IPS-15b (cell line): ENCODE data around the gene SLC25A38.

Experiments used
- H3K27me3 ChIP-seq: one replicate; pipeline ENCODE4 v1.6.1; 2013; ENCODE audit warnings: low read length; ENCODE audit not compliant: control insufficient read depth, insufficient read depth
- H3K36me3 ChIP-seq: one replicate; pipeline ENCODE4 v1.6.1; 2013; ENCODE audit warnings: low read length; ENCODE audit not compliant: control insufficient read depth, insufficient read depth
- H3K4me1 ChIP-seq: one replicate; pipeline ENCODE4 v1.6.1; 2013; ENCODE audit warnings: mild to moderate bottlenecking, low read length; ENCODE audit not compliant: control insufficient read depth, insufficient read depth
- H3K4me3 ChIP-seq: one replicate; pipeline ENCODE4 v1.5.1; 2013; ENCODE audit warnings: low read depth, low read length
- H3K9ac ChIP-seq: one replicate; pipeline ENCODE4 v1.6.1; 2013; ENCODE audit warnings: low read depth, mild to moderate bottlenecking, low read length
- H3K9me3 ChIP-seq: one replicate; pipeline ENCODE4 v1.6.1; 2013; ENCODE audit warnings: mild to moderate bottlenecking, low read length; ENCODE audit not compliant: control insufficient read depth, insufficient read depth

SLC25A38 gene

DNA sequence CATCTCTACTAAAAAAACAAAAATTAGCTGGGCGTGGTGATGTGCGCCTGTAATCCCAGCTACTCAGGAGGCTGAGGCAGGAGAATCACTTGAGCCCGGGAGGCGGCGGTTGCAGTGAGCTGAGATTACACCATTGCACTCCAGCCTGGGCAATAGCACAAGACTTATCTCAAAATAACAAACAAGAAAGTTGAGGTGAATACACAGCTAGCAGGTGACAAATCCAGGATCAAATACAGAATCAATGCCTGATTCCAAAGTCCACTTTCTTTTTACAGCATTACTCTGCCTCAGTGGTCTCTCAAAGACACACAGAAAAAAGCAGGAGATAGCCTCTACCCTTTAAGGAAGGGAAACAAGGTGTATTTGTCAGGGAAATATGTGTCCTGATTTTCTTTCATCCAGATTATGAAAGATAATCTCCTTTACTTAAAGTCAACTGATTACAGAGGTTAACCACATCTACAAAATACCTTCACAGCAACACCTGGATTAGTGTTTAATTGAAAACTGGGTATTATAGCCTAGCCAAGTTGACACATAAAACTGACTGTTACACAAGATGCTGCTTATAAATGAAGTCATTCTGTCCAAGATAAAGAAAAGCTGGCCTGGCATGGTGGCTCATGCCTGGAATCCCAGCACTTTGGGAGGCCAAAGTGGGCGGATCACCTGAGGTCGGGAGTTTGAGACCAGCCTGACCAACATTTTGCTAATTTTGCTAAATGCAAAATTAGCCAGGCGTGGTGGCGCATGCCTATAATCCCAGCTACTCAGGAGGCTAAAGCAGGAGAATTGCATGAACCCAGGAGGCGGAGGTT lies 4.0 kb upstream of the SLC25A38 start:
- Histone ChIP-seq H3K4me1 (peaks cover 15% of the 10 kb centered on the region), H3K9me3 (no peaks in the 10 kb centered on the region), H3K27me3 (no peaks in the 10 kb centered on the region), H3K36me3 (no peaks in the 10 kb centered on the region), H3K4me3 (no peak overlapping the region), H3K9ac (no peak overlapping the region)

- Histone ChIP-seq H3K9ac (no peak overlapping the region), H3K36me3 (no peaks in the 10 kb centered on the region)
These were observed 3.4 kb upstream of the SLC25A38 start for GRCh38 chr3:39379778-39380155.

GRCh38 chr3:39381432-39381831 lies 1.7 kb upstream of the SLC25A38 start:
- Histone ChIP-seq H3K9me3 (no peaks in the 10 kb centered on the region), H3K9ac (no peak overlapping the region), H3K4me3 (no peak overlapping the region), H3K27me3 (no peaks in the 10 kb centered on the region), H3K36me3 (no peaks in the 10 kb centered on the region), H3K4me1 (peaks cover 21% of the 10 kb centered on the region)

More at GRCh38 chr3:39379778-39380155, 3.4 kb upstream of the SLC25A38 start:
- no peak overlapping the region for H3K4me3 ChIP-seq
- H3K9me3 ChIP-seq = no peaks in the 10 kb centered on the region
- H3K4me1 ChIP-seq = peaks cover 15% of the 10 kb centered on the region
- no peaks in the 10 kb centered on the region for H3K27me3 ChIP-seq

GRCh38 chr3:39383881-39384664 lies 903 bp downstream of the SLC25A38 start:
- Histone ChIP-seq H3K9me3 (no peaks in the 10 kb centered on the region), H3K27me3 (no peaks in the 10 kb centered on the region), H3K9ac (peak overlapping the region; percentile 94), H3K4me1 (peaks cover 9% of the 10 kb centered on the region), H3K4me3 (peak overlapping the region; percentile 95), H3K36me3 (no peaks in the 10 kb centered on the region)

DNA sequence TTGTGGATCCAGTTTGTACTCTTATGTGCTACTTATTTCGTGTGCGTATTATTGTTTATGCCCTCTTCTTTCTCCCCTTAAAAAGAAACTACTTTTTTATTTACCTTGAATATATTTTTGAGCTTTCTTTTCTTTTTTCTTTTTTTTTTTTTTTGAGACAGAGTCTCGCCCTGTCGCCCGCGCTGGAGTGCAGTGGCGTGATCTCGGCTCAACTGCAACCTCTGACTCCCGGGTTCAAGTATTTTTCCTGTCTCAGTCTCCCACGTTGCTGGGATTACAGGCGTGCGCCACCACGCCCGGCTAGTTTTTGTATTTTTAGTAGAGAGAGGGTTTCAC lies 1.5 kb downstream of the SLC25A38 start:
- peak overlapping the region; percentile 69 for H3K4me3 ChIP-seq
- no peaks in the 10 kb centered on the region for H3K36me3 ChIP-seq
- H3K9me3 ChIP-seq = no peaks in the 10 kb centered on the region
- H3K9ac ChIP-seq = no peak overlapping the region
- peaks cover 9% of the 10 kb centered on the region for H3K4me1 ChIP-seq
- H3K27me3 ChIP-seq = no peaks in the 10 kb centered on the region

- Histone ChIP-seq H3K36me3 (peaks cover 5% of the 10 kb centered on the region), H3K4me3 (peak overlapping the region; percentile 69), H3K9me3 (no peaks in the 10 kb centered on the region), H3K4me1 (peaks cover 9% of the 10 kb centered on the region), H3K27me3 (no peaks in the 10 kb centered on the region), H3K9ac (peak overlapping the region; percentile 41)
These were observed 2.4 kb downstream of the SLC25A38 start for GRCh38 chr3:39385456-39386090.

- Histone ChIP-seq H3K4me1 (peaks cover 9% of the 10 kb centered on the region), H3K4me3 (no peak overlapping the region), H3K27me3 (no peaks in the 10 kb centered on the region), H3K9ac (no peak overlapping the region), H3K9me3 (no peaks in the 10 kb centered on the region), H3K36me3 (peaks cover 9% of the 10 kb centered on the region)
These were observed 3.1 kb downstream of the SLC25A38 start for GRCh38 chr3:39386318-39386717.

DNA sequence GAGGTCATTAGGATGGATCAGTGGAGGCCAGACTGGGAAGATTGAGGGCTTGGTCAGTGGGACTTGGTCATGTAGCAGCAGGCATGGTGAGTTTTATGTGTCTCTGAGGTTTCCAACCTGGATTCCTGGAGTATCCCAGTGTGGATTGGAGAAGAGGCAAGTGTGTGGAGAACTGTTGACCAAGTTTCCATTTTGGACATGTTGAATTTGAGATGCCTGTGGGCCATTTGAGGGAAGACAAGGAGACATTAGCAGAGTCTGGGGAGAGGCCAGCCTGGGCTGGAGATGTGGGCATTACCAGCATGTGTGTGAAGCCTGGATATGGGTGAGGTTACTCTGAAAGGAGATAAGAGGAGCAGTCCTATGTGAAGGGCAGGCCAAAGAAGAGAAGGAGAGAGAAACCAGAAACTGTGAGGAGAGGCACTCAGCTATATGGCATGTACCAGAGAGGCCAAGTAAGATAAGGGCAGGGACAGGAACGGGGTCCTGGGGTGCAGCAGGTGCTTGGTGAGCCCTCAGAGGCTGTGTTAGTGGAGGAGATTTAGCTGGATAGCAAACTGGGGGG lies 4.3 kb downstream of the SLC25A38 start:
- Histone ChIP-seq H3K4me1 (peaks cover 9% of the 10 kb centered on the region), H3K4me3 (no peak overlapping the region), H3K9me3 (no peaks in the 10 kb centered on the region), H3K9ac (no peak overlapping the region), H3K27me3 (no peaks in the 10 kb centered on the region), H3K36me3 (peaks cover 13% of the 10 kb centered on the region)

GRCh38 chr3:39388153-39388552 lies 5.0 kb downstream of the SLC25A38 start:
- Histone ChIP-seq H3K9ac (no peak overlapping the region), H3K36me3 (peaks cover 13% of the 10 kb centered on the region), H3K4me1 (peaks cover 9% of the 10 kb centered on the region)

DNA sequence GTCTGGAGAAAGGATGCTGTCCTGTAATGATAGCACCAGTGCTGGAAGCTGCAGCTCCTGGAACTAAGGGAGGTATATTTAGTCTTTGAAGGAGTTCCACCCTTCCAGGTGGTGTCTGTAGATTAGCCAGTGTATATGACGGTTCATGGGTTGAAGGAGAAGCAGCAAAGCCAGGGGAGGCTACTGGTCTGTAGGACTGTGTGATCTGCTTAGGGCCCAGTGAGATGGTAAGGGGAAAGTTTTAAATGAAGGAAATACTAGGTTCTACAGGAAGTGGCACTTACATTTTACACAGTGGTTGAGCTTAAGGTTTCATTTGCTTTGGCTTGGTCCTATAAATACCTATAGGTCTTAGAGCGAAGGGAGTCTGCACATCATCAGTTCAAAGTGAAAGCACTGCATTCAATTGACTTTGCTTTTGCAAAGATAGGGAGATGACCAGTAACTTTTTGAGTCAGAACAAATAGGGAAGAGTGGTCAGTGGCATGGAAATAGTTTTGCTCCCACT lies 5.6 kb downstream of the SLC25A38 start:
- H3K9me3 ChIP-seq = no peaks in the 10 kb centered on the region
- no peak overlapping the region for H3K9ac ChIP-seq

More at GRCh38 chr3:39388153-39388552, 5.0 kb downstream of the SLC25A38 start:
- no peak overlapping the region for H3K4me3 ChIP-seq
- H3K27me3 ChIP-seq = no peaks in the 10 kb centered on the region
- no peaks in the 10 kb centered on the region for H3K9me3 ChIP-seq

DNA sequence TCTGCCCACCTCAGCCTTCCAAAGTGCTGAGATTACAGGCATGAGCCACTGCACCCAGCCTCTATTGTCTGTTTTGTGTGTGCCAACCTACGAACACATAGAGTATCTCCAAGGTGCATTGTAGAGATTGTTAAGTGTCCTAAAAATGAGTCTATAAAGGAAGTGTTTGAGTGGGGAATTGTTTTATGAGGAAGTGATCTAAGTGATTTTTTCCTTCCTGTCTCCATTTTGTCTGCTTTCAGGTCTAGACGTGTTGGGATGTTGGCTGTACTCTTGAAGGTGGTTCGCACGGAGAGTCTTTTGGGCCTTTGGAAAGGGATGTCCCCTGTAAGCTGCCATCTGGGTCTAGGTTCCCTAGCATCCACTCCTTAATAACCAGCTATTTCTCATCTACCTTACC lies 7.0 kb downstream of the SLC25A38 start:
- no peaks in the 10 kb centered on the region for H3K27me3 ChIP-seq
- H3K9ac ChIP-seq = no peak overlapping the region
- no peaks in the 10 kb centered on the region for H3K9me3 ChIP-seq
- H3K4me3 ChIP-seq = no peak overlapping the region
- peaks cover 6% of the 10 kb centered on the region for H3K4me1 ChIP-seq
- peaks cover 16% of the 10 kb centered on the region for H3K36me3 ChIP-seq

More for the DNA sequence above, 5.6 kb downstream of the SLC25A38 start:
- Histone ChIP-seq H3K27me3 (no peaks in the 10 kb centered on the region), H3K4me1 (peaks cover 9% of the 10 kb centered on the region), H3K4me3 (no peak overlapping the region), H3K36me3 (peaks cover 13% of the 10 kb centered on the region)
